Measurements from ENCODE around the gene LY6G5C.

Gene LY6G5C

DNA sequence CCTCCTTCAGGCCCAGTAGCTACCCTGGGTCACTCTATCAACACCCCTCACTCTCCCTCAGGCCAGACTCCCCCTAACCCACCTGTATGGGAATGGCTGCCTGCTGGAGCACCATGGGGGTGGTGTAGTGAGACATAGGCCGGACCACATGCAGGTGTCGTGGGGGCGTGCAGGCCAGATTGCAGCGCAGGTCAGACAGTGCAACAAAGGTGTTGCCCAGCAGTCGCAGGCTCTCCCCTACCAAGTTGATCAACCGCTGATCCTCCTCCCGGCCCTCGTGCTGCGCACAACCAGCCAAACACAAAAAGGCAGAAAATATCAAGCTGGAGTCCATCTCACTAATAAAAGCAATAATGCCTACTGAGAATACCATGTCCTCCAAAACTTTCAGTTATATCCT is 35.5 kb downstream of the LY6G5C start:
- no peak for DNase-seq (ENCODE audit: low spot score)
- TF ChIP-seq CTCF (IDR thresholded peaks at IDR 0.05; ENCODE audit: extremely low read depth, missing control alignments): no peak

DNA sequence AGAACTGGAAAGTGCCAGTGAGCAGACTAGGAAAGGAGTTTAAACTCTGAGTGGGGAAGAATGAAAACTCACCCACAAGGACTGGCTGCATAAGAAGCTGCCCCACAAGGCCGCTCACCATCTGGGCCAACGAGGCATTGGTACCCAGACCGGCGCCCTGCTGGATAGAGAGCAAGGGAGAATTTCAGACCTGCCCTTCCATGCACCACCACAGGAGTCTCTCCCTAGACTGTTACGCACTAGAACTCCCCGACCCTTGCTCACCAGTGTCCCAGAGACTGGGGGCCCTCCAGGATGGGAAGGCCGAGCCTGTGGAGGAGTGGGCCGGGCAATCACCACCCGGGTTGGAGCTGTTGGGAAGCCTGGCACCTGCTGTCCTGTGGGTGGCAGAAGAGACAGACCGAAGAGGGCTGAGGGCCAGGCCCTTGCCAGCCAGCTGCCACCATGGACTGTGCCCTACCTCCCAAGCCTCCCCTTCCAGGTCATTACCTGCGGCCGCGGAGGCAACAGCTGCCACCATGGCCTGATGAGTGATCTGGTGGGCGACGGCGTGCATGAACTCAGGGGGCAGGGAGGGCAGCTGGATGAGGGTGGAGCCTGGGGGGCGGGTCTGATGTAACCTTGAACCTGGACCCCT is 36.9 kb downstream of the LY6G5C start:
- no peak for DNase-seq (ENCODE audit: low spot score)
- TF ChIP-seq CTCF (IDR thresholded peaks at IDR 0.05; ENCODE audit: extremely low read depth, missing control alignments): no peak

DNA sequence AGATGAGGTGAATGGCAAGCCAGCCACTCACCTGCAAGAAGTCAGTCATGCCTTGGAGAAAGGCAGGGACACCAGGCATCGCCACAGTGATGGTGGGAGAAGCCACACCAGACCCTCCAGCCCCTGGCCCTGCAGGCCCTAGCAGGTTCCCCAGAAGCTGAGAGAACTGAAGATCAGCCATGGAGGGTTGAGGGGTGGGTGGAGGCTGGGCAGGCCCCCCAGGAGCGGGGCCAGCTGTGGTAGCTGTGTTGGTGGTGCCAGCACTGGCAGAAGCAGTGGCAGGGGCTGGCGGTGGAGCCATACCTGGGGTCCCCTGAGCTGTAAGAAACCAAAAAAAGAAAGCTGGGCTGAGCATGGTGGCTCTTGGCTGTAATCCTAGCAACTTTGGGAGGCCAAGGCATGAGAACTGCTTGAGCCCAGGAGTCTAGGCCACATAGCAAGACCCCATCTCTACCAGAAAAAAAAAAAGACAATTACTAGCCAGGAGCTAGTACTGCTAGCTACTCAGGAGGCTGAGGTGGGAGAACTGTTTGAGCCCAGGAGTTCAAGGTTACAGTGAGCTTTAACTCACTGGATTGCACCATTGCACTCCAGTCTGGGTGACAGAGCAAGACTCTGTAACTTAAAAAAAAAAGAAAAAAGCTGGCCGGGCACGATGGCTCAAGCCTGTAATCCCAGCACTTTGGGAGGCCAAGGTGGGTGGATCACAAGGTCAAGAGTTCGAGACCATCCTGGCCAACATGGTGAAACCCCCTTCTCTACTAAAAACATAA is 37.9 kb downstream of the LY6G5C start:
- no peak for DNase-seq (ENCODE audit: low spot score)
- TF ChIP-seq CTCF (IDR thresholded peaks at IDR 0.05; ENCODE audit: extremely low read depth, missing control alignments): no peak

- TF ChIP-seq CTCF (IDR thresholded peaks at IDR 0.05; ENCODE audit: extremely low read depth, missing control alignments): no peak
- no peak for DNase-seq (ENCODE audit: low spot score)
Measured at GRCh38 chr6:31641370-31641769, 39.5 kb downstream of the LY6G5C start.

- no peak for DNase-seq (ENCODE audit: low spot score)
- no peak for TF ChIP-seq CTCF (IDR thresholded peaks at IDR 0.05; ENCODE audit: extremely low read depth, missing control alignments)
Measured at GRCh38 chr6:31640612-31641011, 40.3 kb downstream of the LY6G5C start.

GRCh38 chr6:31639449-31639861 is 41.4 kb downstream of the LY6G5C start:
- DNase-seq (ENCODE audit: low spot score): no peak
- TF ChIP-seq CTCF (IDR thresholded peaks at IDR 0.05; ENCODE audit: extremely low read depth, missing control alignments): no peak

DNA sequence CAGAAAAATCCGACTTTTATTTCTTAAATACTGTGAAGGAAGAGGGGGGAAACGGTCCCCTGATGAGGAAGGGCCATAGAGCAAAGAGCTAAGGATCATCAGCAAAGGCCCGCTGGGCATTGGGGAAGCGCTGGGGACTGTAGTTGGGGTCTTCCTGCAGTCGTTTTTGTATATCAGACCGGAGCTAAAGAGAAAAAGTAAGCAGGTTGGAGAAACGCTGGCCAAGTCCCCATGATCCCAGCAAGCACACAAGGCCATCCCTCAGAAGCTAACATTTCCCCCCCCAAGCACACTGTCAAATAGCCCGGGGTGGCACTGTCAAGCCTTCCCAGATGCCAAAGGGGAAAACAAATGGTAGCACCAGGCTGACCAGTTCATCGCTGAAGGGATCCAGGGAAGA is 41.8 kb downstream of the LY6G5C start:
- DNase-seq (ENCODE audit: low spot score): no peak
- TF ChIP-seq CTCF (IDR thresholded peaks at IDR 0.05; ENCODE audit: extremely low read depth, missing control alignments): no peak
